Islet of Langerhans (tissue), 1 donor: ENCODE data around the gene MLLT10.

Source experiments
- FAIRE-seq: peaks from one replicate; lab custom pipeline; 2011; peaks lifted over from hg19 to GRCh38; lab: Jason Lieb, UNC

The MLLT10 gene

DNA sequence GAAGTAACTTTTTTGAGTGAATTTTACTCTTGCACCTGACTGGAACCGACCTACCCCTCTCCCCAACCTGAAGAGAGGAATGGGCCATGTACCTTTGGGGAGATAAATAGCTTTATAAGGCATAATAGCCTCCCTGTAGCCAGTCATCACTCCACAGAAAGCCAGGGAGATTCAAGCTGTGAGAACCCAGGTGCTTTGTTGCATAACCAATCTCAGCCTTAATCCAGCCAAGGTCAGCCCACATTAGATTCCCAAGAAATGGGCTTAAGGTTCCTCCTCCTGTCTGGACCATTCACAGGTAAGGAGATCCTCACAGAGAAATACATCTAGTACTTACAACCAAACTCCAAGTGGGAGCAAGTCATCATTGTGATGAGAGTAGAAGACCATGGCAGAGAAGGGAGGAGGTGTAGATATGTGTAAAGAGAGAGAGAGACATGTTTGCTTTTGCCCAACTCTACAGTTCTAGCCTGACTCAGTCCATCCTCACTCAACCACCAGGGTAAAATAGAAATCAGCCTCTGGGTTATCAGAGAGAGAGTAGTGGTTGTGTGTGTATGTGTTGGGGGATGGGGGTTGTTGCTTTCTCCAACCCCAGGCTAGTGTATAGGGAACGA, 32.2 kb upstream of the MLLT10 start:
- no peak for FAIRE-seq

DNA sequence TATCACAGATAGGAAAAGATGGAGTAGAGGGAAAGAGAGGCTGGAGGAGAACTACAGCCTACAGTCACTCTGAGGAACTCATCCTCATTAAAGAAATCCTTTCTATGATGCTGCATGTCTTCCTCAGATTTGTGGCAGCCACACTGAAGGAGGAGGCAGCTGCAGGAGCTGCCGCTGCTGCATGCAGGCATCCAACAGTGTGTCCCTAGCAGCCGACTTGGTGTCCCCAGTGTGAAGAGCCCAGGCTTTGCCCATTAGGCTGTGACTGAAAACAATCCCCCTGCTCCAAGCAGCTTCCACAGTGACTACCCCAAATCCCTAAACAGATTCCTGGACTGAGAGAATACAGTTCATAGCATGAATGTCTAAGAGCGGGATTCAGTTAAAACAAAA, 31.7 kb upstream of the MLLT10 start:
- no peak for FAIRE-seq

DNA sequence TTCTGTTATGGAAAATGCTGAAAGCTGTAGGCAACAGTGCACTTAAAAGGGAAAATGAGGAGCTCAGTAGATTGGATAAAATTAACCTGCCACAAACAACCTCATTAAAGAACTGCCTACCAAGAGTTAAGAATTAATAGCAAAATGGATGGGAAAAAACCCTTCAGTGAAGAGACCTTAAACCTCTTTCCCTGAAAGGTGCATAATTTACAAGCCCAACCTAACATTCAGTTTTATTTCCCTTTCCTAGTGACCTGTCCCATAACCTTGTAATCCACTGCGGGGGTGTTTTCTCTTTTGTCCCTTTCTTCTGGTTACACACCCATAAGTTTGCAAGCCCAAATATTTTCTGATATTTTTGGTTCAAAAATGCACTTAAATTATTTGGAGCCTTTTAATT, 30.5 kb upstream of the MLLT10 start:
- FAIRE-seq = no peak

DNA sequence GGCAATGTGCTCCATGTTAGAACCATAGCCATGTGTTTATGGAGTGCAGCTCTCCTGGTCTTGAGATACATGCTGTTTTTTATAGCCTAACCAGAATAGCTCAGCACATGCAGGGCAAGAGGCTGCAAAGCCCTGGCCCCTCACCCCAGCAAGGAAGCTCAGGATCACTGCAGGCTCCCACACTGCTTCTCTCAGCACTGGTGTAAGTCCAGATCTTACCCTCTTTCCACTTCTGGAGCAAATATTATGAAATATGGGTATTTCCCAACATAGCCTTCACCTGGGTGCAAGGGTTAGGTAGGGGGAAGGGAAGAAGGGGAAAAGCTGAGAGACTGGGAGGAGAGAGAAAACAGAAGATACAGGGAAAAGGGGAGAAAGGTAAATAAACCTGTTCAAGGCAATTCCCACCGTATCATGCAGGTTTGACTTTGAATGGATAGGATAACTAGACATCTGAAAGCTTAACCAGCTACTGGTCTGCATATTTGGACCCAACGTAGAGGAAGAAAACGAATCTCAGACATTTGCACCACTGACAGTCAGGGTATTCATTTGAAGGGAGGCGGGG, 28.2 kb upstream of the MLLT10 start:
- FAIRE-seq = no peak

DNA sequence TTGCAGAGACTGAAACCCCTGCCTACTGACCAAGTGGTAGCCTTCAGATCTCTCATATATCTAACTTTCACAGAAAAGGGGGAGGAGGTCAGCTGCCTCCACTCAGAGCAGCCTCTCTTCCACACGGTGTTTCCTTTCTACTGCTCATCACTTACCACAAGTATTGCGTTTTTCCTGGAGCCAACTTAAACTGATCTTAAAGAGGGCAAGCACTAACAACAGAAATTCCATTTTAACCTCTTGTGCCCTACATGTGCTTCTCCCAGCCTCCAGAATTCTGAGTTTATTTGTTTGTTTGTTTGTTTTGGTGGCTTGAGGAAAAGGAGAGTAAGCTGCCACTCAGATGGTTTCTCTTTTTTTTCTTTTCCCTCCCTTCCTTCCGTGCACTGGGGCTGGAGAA, 27.7 kb upstream of the MLLT10 start:
- FAIRE-seq = no peak

DNA sequence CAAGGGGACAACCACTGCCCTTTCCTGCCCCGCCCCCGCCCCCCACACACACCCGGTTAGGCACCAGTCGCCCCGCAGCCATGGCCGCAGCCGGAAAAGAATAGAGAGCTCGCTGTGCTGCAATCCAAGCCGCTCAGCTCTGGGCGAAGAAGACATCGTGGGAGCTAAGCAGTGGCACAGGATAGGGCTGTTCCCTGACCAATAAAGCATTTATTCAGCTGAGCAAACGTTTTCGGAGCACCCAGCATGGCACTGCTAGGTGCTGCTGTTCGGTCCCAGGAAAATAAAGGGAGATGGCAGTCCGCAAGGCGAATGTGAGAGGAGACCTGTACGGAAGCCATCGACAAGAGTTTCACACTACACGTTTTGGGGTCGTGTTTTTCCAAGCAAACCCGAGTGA, 26.9 kb upstream of the MLLT10 start:
- FAIRE-seq = no peak

DNA sequence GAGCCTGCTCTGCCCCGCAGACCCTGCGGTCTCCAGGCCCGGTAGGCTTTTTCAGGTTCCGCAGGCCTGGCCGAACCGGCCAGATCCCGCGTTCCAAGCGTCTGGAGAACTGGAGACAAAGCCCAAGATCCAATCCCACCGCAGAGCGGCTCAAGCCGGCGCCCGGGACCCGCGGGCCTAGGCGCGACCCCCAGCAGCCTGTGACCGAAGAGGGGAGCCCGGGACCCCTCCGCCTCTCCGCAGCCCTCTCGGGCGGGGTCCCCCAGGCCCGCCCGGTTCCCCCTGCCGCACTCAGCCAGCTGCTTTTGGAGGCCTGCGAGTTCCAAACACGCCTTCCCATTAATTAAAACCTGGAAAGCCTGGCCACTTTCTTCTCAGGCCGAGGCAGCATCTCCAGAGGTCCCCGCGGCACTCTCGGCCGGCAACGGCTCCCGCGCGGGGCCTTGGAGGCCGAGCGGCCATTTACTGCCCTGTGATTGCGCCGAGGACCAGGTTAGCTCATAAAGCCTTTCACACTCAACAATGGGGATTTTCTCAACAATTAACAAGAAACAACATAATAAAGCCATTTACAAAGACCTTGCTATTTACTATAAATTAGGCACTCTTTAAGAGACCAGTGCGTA, 25.2 kb upstream of the MLLT10 start:
- FAIRE-seq = no peak

DNA sequence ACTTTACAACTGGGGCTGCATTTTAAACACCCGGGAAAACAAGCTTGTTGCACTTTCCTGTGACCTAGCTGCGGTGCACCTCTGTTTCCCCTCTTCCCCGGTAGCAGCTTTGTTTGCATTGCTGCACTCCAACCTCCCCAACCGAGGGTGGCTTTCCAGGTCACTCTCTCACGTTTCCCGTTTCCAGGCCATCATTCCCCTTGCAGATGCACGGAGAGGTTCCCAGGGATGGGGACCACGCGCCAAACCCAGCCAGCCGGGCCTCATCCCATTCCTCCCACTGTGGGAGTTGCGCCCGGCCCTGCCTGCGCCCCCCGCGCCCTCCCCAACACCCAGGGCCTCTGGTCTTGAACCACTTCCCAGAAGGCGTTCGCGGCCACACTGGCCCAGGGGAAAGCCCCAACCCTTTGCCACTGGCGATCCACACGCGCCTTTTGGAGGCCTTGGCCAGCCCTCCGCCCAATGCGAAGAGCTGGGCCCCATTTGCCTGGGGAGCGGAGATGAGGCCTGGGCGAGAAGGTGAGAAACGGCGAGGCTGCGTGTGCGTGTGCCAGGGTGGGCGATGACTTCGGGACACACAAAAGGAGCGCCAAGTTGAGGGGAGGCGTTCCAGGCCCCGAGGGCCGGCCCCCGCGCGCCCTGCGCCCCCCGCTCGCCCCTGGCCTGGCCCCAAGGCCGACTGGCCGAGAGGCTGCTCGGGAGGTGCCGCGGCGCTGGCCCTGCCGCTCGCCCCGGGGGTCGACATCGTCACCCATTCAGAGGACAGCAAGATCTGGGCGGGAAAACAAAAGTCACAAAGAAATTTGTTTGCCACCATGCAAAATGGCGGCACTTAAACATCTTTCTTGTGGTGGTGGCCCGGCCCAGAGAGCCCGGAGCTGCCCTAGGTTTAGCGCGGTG, 24.4 kb upstream of the MLLT10 start:
- FAIRE-seq = no peak

DNA sequence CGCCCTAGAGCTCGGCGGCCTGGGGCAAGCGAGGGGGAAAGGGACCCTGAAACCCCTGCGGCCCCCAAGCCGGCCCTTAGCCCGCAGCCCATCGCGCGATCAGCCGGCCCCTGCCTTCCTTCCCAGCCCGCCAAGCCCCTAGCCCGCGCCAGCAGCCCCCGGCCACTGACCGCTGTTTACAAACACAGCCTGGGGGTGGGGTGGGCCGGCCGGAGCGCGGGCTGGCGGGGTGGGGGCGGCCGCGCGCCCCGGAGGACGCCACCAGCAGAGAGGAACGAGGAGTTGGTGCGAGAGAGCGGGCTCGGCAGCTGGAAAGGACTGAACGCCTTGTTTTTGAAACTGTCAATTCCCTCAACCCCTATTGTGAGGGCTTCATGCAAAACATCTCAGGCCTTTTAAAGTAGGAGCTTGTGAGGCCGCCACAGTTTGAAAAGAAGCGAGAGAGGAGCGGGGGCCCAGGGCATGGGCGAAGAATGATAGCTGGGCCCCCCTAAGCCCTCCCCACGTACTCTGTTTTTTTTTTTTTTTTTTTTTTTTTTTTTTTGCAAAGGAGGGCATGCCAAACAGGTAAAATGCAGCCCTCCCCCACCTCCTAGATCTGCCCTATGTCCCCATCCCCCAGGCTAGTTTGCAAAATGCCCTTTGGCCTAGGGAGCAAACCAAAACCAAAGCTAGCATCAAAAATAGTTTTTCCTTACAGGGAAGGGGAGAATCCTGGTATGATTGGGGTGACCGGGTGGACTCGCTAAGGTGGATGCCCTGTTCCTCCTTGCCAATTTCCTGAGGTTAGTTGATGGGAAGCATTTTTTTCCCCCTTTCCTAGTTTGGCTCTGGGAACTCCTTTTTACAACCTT, 23.6 kb upstream of the MLLT10 start:
- no peak for FAIRE-seq

DNA sequence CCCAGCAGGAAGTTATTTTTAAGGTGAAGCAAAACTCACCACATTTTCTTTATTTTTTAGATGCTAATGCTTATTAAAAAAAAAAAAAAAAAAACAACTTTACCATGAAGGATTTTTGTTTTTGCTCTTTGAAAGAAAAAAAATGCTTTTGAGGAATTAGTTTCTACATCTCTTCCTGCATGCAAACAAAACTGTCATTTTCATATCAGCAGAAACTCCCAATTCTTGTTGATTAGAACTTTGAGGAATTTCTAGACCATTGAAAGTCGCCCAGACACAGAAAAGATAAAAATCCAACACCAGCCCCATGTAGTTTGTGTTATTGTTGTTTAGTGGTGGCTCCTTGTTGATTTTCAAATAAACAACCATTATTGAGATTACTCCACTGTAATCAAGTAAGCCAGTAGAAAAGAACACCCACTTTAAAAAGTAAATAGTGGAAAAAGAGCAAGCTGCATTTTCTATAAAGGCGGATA, 22.9 kb upstream of the MLLT10 start:
- no peak for FAIRE-seq

DNA sequence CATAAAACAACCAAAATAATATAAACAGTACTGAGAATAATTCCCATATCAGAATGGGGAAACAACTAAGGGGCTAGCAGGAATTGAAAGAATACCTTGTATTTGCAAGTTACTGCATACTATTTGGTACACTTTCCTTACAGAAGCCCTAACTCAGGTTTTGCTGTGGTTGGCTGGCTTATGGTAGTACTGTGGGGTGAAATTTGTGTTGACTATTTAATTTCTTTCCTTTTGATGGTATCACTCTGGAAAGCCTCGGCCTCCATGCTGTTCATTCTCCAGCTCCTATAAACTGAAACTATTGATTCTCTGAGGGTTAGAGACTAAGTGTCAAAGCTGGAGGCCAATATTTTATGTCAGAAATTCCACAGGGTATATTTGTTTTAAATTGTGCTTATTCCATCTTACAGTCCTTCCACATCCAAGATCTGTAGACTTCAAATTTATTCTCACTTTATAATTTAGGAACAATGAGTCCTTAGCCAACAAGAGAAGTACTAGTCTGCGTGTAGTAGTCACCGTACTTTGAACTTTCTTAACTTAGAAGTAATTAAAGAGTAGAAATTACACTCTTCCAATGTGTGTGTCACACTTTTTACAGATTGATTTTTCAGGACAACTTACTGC, 22.0 kb upstream of the MLLT10 start:
- FAIRE-seq = no peak

DNA sequence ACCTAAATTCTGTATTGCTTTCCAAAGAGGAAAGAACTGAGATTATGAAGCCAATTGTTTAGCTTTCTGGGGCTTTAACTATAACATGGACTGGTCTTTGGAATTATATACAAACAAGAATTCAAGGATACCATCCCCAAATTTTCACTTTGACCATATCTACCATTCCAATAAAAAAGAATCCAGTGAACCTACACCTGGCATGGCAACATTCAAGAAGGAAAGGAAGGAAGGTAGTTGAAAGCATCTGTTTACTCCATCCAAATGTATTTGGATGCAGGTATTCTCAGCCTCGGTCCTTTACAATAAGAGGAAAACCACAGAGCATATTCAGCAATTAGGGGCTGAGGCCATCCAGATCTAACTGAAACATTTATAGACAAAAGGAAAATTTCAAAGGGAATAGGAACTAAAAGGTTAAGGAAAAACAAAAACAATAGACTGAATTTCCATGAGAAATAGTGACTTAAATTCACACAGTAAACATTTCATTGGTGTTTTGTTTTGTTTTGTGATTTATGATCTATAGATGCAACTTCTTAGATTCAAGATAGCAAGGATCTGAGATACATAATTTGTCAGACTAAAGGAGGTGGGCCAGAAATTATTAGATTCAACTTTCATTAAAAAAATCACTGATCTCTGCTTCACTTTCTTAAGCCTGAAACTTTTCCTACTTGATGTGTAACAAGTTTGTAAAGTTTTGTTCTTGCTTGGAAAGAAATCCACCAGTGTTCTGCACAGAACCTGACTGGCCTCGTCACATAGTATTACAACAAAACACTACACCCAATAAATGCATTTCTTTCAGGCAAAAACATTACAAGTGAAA, 21.2 kb upstream of the MLLT10 start:
- FAIRE-seq = no peak

DNA sequence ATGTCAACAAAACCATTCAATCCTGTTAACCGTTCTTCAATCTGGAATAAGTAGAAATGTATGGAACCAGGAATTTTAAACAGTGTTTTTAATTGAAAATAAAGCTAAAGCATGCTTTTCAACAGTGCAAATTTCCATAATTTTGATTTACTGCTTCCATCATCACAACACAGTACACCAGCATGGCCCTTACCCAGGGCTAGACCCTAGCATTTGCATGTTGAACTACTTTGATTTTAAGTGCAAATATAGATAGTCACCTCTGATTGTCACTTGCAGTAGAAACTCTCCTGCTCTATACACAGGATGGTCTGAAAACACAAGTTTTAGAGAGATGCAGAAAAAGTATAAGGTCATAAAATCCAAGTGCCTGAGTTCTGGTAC, 20.6 kb upstream of the MLLT10 start:
- no peak for FAIRE-seq

DNA sequence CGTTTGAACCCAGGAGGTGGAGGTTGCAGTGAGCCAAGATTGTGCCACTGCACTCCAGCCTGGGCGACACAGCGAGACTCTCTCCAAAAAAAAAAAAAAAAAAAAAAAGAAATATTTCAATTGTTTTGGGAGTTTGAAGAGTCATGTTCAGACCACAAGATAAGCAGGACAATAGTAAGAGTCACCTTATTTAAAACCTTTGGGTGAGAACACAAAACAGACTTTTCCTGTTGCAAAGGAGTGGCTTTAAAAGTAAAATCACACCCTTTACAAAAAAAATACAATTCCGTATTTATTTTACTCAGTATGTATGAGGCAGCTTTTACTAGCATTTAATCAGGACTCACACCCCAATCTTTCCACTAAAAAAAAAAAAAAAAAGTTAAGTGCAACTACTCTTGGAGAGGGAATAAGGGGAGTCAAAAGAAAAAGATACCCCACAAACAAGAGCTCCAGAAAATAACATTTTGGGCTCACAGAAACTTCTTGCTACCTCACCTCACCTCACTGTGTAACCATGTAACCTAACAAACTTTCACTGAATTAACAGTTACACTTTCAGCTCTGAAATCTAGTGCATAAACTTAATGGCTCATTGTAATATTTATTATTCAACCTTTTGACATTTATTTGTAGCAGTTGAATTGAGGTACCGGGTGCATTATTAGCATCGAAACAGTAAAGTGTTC, 19.8 kb upstream of the MLLT10 start:
- no peak for FAIRE-seq

DNA sequence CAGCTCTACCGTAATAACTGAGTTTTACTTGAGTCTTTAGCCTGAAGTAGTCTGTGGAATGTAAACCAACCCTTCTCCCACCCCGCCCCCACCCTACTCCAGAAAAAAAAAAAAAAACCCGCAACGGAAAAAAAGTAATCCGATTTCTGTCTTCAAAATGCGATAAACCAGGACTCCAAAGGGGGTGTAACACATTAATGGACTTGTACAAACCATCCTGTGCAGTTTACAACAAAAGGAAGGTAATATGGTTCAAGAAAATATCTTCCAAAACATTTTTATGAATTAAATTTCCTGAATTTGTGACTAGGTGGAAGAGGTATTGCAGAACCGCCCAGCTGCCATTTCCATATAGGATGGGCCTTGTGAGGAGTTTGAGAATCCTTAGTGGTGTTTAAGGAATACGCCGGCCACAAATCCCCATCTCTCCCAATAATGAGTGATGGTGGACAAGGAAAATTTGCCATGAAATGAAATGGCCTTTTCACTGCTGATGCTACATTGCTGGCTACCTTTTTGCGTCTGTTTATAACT, 19.1 kb upstream of the MLLT10 start:
- FAIRE-seq = no peak

DNA sequence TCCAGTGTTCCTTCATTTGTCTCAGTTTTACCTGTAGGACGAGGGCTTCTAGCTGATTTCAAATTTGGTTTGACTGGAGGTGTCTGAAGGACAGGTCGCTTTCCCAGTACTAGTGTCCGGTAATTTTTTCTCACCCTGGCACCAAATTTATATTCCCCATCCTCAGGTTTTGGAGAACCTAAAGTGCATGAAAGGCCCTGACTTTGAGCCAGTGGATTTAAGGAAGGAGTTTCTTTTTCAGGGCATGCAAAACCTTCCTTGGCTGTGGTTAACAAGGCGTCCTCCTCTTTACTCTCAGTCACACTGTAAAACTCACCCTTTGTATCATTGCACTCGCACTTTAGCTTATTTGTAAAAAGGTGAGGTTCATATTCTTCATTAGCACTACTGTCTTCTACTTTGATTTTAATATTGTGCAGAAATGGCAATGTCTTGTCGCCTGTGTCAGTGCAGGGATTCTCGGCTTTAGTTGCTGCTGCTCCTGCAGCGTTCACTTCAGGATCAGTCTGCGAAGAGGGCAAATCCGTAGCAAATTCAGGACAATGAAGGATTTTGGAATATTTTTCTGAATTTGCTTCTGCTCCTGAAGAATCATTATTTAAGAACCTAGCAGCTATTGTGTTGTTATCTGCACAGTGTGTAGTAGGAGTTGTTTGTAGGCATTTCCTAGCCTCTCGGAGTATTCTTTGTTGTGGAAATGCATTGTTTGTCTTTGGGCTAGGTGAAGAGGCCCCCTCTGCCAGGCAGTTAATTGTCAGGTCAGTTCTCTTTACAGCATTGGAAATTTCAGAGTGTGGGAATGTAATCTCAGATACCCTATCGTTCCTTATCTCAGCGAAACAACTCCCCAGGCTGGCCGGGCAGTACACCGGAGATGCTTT, 18.4 kb upstream of the MLLT10 start:
- no peak for FAIRE-seq

DNA sequence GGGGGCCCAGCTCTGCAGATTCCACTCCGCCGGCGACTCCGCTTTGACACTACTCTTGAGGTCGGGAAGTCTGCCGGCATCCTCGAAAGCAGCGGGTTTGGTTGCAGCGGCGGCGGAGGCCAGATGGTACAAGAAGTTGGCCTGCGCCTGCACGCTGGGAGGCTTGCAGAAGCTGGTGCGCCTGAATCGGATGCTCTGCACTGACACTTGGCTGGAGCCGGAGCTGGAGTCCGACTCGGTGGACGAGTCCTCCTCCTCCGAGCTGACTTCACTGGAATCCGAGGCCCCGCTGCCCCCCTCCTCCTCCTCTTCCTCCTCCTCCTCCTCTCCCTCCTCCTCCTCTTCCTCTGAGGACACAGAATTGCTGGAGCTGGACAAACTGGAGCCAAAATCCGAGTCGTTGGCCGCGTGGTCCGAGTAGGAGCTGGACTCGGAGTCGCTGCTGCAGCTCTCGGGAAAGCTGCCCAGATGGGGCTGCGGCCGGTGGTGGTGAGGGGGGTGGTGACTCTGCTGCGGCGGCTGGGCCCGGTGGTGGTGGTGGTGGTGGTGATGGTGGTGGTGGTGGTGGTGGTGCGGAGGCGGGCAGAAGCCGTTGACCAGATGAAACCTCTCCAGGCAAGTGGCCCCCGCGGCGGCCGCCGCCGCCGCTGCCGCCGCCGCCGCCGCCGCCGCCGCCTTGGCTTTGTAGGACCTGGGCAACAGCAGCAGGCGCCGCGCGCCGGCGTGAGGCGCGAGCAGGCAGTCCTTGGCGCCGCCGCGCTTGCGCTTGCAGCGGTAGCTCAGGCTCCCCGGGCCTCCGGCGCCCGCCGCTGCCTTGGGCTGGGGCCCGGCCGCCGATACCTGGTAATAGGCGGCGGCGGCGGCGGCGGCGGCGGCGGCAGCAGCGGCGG, 17.5 kb upstream of the MLLT10 start:
- FAIRE-seq = no peak
